Tibial nerve (tissue), 4 donors: Measurements from ENCODE around the gene TNFRSF25.

Source experiments
- CTCF ChIP-seq, 5 experiments: fragments of 200-600 bp in 3 of 5; fragments of 450-650 bp in 2 of 5; sonication (generic) in 3 of 5; IDR thresholded peaks; one replicate each; pipeline ENCODE4 v1.5.1; 2016 to 2019; ENCODE audit warnings: antibody characterized with exemption in 5 of 5, mild to moderate bottlenecking in 3 of 5, moderate library complexity in 2 of 5
- EP300 ChIP-seq, 2 donors: sonication (generic); formaldehyde crosslinking; IDR thresholded peaks; one replicate each; pipeline ENCODE4 v1.6.1; 2017; ENCODE audit warnings: antibody characterized with exemption in 2 of 2, mild to moderate bottlenecking in 1 of 2
- POLR2A ChIP-seq, 2 donors: fragments of 450-650 bp; IDR thresholded peaks; one replicate each; pipeline ENCODE4 v1.6.1; 2017; ENCODE audit warnings: antibody characterized with exemption in 2 of 2, mild to moderate bottlenecking in 2 of 2, moderate library complexity in 2 of 2

- TF ChIP-seq EP300 (IDR thresholded peaks at IDR 0.05) (no peak), CTCF (IDR thresholded peaks at IDR 0.05) (no peak), POLR2A (IDR thresholded peaks at IDR 0.05) (no peak)
These were observed 29.8 kb upstream of the TNFRSF25 start for GRCh38 chr1:6495540-6496364.
